Measurements from ENCODE around the gene COX11.

GRCh38 chr17:54941285-54941684 is 27.2 kb downstream of the COX11 start:
- TF ChIP-seq EP300 (IDR thresholded peaks at IDR 0.05), result no peak
- no peak for TF ChIP-seq POLR2A (IDR thresholded peaks at IDR 0.05)
- no peak for TF ChIP-seq CTCF (IDR thresholded peaks at IDR 0.05)
